Measurements from ENCODE around the gene CHN2.

CHN2 gene

DNA sequence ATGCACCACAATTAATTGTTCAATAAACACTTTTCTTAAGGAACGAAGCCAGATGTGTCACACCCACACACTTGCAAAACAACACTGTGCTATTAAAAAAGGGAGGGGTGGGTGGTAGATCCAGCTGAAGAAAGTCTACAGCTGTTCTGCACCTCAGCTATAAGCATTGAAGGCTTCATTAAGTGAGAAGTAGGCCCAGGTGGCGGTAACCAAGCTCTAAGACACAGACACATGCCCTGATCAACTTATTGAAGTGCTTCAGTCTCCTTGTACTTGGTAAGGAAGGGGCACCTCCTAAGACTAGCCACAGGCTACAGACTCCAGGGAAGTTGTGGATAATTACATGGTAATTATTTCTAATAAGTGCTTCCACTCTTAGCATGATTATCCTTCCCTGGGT, 43.7 kb upstream of the CHN2 start:
- no peak overlapping the region for H3K4me3 ChIP-seq (ENCODE audit: low read depth, low read length)
- TF ChIP-seq, protein P1, sequence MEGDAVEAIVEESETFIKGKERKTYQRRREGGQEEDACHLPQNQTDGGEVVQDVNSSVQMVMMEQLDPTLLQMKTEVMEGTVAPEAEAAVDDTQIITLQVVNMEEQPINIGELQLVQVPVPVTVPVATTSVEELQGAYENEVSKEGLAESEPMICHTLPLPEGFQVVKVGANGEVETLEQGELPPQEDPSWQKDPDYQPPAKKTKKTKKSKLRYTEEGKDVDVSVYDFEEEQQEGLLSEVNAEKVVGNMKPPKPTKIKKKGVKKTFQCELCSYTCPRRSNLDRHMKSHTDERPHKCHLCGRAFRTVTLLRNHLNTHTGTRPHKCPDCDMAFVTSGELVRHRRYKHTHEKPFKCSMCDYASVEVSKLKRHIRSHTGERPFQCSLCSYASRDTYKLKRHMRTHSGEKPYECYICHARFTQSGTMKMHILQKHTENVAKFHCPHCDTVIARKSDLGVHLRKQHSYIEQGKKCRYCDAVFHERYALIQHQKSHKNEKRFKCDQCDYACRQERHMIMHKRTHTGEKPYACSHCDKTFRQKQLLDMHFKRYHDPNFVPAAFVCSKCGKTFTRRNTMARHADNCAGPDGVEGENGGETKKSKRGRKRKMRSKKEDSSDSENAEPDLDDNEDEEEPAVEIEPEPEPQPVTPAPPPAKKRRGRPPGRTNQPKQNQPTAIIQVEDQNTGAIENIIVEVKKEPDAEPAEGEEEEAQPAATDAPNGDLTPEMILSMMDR (IDR thresholded peaks at IDR 0.05; ENCODE audit: low read depth, low read length), result no peak

DNA sequence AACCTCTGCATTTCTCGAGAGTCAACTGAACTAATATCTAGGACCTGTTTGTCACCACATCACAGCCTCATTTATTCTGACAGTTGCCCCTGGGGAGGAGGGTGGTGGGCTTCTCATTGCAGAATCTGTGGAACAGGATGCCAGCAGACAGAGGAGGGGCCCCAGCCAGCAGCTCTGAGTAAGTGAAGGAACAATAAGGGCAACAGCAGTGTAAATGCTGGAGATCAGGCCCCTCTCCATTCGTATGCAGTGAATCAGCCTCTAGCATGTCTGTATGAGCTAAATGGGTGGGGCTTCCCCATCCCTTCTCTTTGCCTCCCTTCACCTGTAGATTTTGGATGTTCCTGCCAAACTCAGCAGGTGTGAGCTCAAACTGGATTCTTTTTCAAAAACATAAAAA, 40.5 kb upstream of the CHN2 start:
- TF ChIP-seq, protein P1 (IDR thresholded peaks at IDR 0.05; ENCODE audit: low read depth, low read length), result no peak
- H3K4me3 ChIP-seq (ENCODE audit: low read depth, low read length), result no peak overlapping the region

DNA sequence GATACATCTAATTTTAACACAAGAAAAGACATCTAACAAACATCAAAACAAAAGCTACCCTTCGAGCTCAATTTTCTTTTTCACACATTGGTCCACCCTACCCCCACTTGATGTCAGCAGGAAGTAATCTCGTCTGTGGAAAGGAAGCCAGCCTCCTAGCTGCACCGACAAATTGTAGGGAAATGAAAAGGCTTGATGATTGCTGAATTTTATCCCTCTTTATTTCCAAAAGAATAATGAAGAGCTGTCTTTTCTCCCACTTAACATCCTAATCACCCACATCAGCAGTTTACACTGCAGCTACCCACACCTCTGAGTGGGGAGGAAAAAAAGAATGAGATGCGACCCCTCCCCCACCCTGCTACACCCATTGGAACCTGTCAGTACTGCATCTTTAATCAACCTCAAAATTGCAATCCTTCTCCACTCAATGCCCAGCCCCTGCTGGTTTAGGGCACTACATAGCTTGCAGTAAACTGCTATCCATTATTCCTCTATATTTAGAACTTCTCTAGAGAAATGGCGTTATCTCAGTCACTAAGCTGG, 37.6 kb upstream of the CHN2 start:
- TF ChIP-seq, protein P1 (IDR thresholded peaks at IDR 0.05; ENCODE audit: low read depth, low read length), result no peak
- H3K4me3 ChIP-seq (ENCODE audit: low read depth, low read length), result no peak overlapping the region

DNA sequence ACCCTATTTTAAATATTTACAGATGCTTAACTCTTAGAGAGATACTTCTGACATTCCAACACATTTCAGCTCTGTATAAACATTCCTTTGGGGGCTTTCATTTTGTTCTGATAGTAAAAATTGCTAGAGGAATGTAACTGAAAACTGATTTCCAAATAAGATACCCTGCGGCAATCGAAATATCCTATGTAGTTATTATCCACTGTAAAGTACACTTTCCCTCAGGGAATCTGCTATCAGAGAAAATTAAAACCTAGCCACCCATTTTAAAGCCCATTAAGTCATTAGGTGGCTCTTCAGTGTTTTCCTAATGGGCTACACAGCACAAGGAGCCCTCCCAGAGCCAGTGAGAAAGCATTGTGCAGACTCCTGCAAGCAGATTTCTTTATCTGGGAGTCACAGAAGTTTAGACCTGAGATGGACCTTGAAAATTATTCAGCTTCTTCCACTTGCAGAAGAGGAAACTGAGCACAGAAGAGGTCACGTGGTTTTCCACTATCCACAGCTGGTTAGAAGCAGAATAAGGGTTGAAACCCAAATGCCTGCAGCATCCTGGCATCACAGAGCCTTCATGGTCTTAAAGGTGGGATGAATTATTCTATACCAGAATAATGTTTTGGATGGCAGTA, 35.7 kb upstream of the CHN2 start:
- H3K4me3 ChIP-seq (ENCODE audit: low read depth, low read length), result no peak overlapping the region
- TF ChIP-seq, protein P1 (IDR thresholded peaks at IDR 0.05; ENCODE audit: low read depth, low read length), result no peak

DNA sequence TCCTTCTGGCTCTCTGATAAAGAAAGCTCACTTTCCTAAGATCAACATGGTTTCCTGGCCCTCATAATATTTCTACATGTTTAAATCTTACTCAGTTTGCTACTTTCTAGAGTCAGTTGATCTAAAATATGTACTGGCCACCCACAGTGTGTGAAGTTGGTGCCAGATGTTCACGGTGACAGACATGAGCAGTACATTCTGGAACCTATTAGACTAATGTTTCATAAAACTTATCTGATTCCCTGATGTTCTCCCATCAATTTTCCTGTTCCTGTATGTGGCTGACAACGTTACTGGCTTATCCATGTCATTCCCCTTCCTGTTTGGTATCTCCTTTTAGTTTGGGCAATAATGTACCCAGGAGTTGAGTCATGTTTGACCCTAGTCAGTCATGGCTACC, 34.5 kb upstream of the CHN2 start:
- H3K4me3 ChIP-seq (ENCODE audit: low read depth, low read length), result no peak overlapping the region
- TF ChIP-seq, protein P1 (IDR thresholded peaks at IDR 0.05; ENCODE audit: low read depth, low read length), result no peak

DNA sequence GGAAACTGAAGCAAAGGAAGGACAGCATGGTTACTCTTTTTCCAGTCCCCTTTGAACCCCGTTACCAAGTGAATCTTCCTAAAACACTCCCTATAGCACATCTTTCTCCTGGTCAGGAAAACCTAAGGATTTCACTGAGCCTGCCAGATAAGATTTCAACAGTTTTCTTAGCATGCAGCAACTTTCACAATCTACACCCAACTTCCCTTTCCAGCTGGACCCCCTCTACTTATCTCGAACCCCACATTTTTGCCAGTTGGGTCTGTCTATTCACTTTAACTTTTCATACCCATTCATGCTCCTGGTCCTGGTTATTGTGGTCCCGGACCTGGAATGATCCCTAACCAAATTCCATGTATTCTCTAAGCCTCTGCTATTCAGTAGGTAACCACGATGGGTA, 33.3 kb upstream of the CHN2 start:
- TF ChIP-seq, protein P1 (IDR thresholded peaks at IDR 0.05; ENCODE audit: low read depth, low read length), result no peak

DNA sequence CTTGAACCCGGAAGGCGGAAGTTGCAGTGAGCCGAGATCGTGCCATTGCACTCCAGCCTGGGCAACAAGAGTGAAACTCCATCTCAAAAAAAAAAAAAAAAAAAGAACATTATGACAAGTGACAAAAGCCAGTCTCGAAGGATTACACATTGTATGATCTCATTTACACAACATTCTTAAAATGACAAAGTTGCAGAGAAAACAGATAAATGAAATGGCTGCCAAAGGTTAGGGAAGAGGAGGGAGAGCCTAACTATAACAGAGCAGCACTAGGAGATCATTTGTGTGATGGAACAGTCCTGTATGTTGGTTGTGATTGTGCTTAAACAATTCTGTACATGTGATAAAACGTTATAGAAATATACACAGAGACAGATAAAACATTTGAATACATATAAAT, 32.0 kb upstream of the CHN2 start:
- TF ChIP-seq, protein P1 (IDR thresholded peaks at IDR 0.05; ENCODE audit: low read depth, low read length), result no peak
- no peak overlapping the region for H3K4me3 ChIP-seq (ENCODE audit: low read depth, low read length)

More for the DNA sequence above, 33.3 kb upstream of the CHN2 start:
- H3K4me3 ChIP-seq (ENCODE audit: low read depth, low read length), result no peak overlapping the region
